K562 (cell line): Measurements from ENCODE around the gene CRB2. TPM values are rescaled to one million over a fixed set of nuclear protein-coding genes. Genes with fewer than 3 reads are reported as not detected.
A peak's percentile ranks its signal among the peaks of the same experiment; 100 is the strongest.

Experiments
- ARID1B ChIP-seq: fragments of 450-650 bp; IDR thresholded peaks from 2 replicates; pipeline ENCODE4 v1.6.1; 2016; ENCODE audit warnings: antibody characterized with exemption, mild to moderate bottlenecking, inconsistent platforms
- ARNT ChIP-seq, 2 experiments: fragments of 450-650 bp; IDR thresholded peaks; 2 replicates each; pipeline ENCODE4 v1.6.1; 2016; ENCODE audit warnings: mild to moderate bottlenecking in 1 of 2
- ASH1L ChIP-seq: fragments of 450-650 bp; IDR thresholded peaks from 2 replicates; pipeline ENCODE4 v1.6.1; 2018; ENCODE audit warnings: borderline replicate concordance, mild to moderate bottlenecking, low read depth; ENCODE audit not compliant: partially characterized antibody
- ATF7 ChIP-seq: fragments of 450-650 bp; IDR thresholded peaks from 2 replicates; pipeline ENCODE4 v1.7.1; 2014; ENCODE audit warnings: mild to moderate bottlenecking, moderate library complexity
- CBX1 ChIP-seq: sonication (generic); IDR thresholded peaks from 2 replicates; pipeline ENCODE4 v1.6.1; 2016; ENCODE audit warnings: antibody characterized with exemption, low read depth, mild to moderate bottlenecking
- CEBPG ChIP-seq, 3 experiments: fragments of 200-800 bp in 1 of 3; sonication (Bioruptor generic) in 1 of 3; sonication (generic) in 1 of 3; formaldehyde crosslinking in 1 of 3; IDR thresholded peaks in 2 of 3; conservative IDR thresholded peaks in 1 of 3; 2 replicates each; pipeline versions ENCODE4 v1.6.1 to v1.8.0; 2016 to 2022; ENCODE audit warnings: missing compliant biosample characterization in 2 of 3, missing genetic modification characterization in 2 of 3, mild to moderate bottlenecking in 1 of 3, missing genetic modification reagents in 1 of 3
- CTCFL ChIP-seq: IDR thresholded peaks from 2 replicates; pipeline ENCODE4 v1.6.1; 2011; ENCODE audit warnings: borderline replicate concordance, low read depth, mild to moderate bottlenecking, moderate library complexity, low read length; ENCODE audit not compliant: insufficient read depth, poor library complexity, severe bottlenecking
- EP300 ChIP-seq: IDR thresholded peaks from 2 replicates; pipeline ENCODE4 v1.6.1; 2012; ENCODE audit warnings: low read length, improper control_type of control experiment
- HOMEZ ChIP-seq: fragments of 250-450 bp; sonication (Bioruptor Pico); IDR thresholded peaks from 2 replicates; pipeline ENCODE4 v1.4.0; 2020; ENCODE audit warnings: mild to moderate bottlenecking, moderate library complexity
- IFI16 ChIP-seq: fragments of 250-450 bp; sonication (Bioruptor Pico); IDR thresholded peaks from 2 replicates; pipeline ENCODE4 v2.1.2; 2022; ENCODE audit warnings: mild to moderate bottlenecking, inconsistent platforms
- NCOA2 ChIP-seq, 2 experiments: fragments of 450-650 bp; IDR thresholded peaks; 2 replicates each; pipeline ENCODE4 v1.6.1; 2018; ENCODE audit warnings: mild to moderate bottlenecking in 2 of 2, moderate library complexity in 1 of 2; ENCODE audit not compliant: partially characterized antibody in 2 of 2
- PHF20 ChIP-seq: fragments of 450-650 bp; IDR thresholded peaks from 2 replicates; pipeline ENCODE4 v1.6.1; 2018; ENCODE audit not compliant: partially characterized antibody
- RBM39 ChIP-seq: fragments of 200-400 bp; formaldehyde crosslinking; optimal IDR thresholded peaks from 2 replicates; pipeline ENCODE3; 2018; ENCODE audit warnings: low read depth, low read length
- SMAD3 ChIP-seq: fragments of 450-650 bp; formaldehyde crosslinking; conservative IDR thresholded peaks from 2 replicates; pipeline ENCODE4 v1.4.0; 2020; ENCODE audit warnings: mild to moderate bottlenecking
- SNIP1 ChIP-seq: fragments of 450-650 bp; IDR thresholded peaks from 2 replicates; pipeline ENCODE4 v1.7.1; 2017; ENCODE audit warnings: low read depth, mild to moderate bottlenecking
- SUPT5H ChIP-seq: fragments of 450-650 bp; IDR thresholded peaks from 2 replicates; pipeline ENCODE4 v1.6.1; 2016
- TFAP4 ChIP-seq: sonication (generic); formaldehyde crosslinking; IDR thresholded peaks from 2 replicates; pipeline ENCODE4 v1.8.0; 2022; ENCODE audit warnings: missing genetic modification reagents, mild to moderate bottlenecking, moderate library complexity, borderline replicate concordance
- ZBTB1 ChIP-seq: sonication (generic); formaldehyde crosslinking; IDR thresholded peaks from 2 replicates; pipeline ENCODE4 v1.8.1; 2023; ENCODE audit warnings: missing genetic modification reagents, low read depth, mild to moderate bottlenecking, borderline replicate concordance
- ZBTB2 ChIP-seq: fragments of 450-650 bp; IDR thresholded peaks from 2 replicates; pipeline ENCODE4 v1.6.1; 2016; ENCODE audit warnings: antibody characterized with exemption
- ZEB2 ChIP-seq: fragments of 450-650 bp; IDR thresholded peaks from 2 replicates; pipeline ENCODE4 v1.6.1; 2016
- ZNF134 ChIP-seq: fragments of 250-450 bp; sonication (Bioruptor Pico); conservative IDR thresholded peaks from 2 replicates; pipeline ENCODE4 v1.4.0; 2020
- ZNF23 ChIP-seq: fragments of 250-450 bp; sonication (Bioruptor Pico); IDR thresholded peaks from 2 replicates; pipeline ENCODE4 v1.4.0; 2020; ENCODE audit warnings: mild to moderate bottlenecking
- ZNF354B ChIP-seq: fragments of 250-450 bp; sonication (Bioruptor Pico); IDR thresholded peaks from 2 replicates; pipeline ENCODE4 v1.4.0; 2020
- ZNF778 ChIP-seq: fragments of 450-650 bp; formaldehyde crosslinking; IDR thresholded peaks from 2 replicates; pipeline ENCODE4 v1.4.0; 2020; ENCODE audit warnings: mild to moderate bottlenecking, moderate library complexity
- polyA plus RNA-seq, 8 experiments: library from polyadenylated mRNA; depleted of rRNA in 4 of 8; stranded (reverse) in 5 of 8; unstranded in 3 of 8; fragments of >200 nt; fragmentation: Nextera tagmentation in 2 of 8; fragmentation: Illumina TruSeq in 1 of 8; extraction: Ambion mirVana in 2 of 8; extraction: Trizol in 1 of 8; gene quantifications; 2 replicates each; pipeline versions ENCODE4 v1.2.1 to v1.2.3, GENCODE V29; 2011 to 2014; ENCODE audit warnings: inconsistent platforms in 1 of 8, missing spikeins in 1 of 8
- total RNA-seq, 7 experiments: library from RNA; depleted of rRNA in 6 of 7; stranded (reverse); fragments of >200 nt in 6 of 7; fragmentation: Illumina TruSeq in 2 of 7; extraction: Trizol in 2 of 7; gene quantifications; 2 replicates each; pipeline versions ENCODE4 v1.2.1 to v1.2.3, GENCODE V29; 2011 to 2021; ENCODE audit warnings: low replicate concordance in 1 of 7

CRB2 gene
- total and polyA plus RNA-seq, 9 of the 15 experiments (the other 6 are each of a cell fraction or from before 2014, with no cell fraction given) = 0.13 to 1.2 (median 0.25) TPM; not detected in 2

GRCh38 chr9:123347289-123348060, 8.5 kb upstream of the CRB2 start (continued):
- TF ChIP-seq TFAP4 (no peak), HOMEZ (CRISPR knock-in tag) (no peak), RBM39 (no peak), ZEB2 (no peak; the same call in 1 of the 2 replicates), NCOA2 (IDR thresholded peaks at IDR 0.05; ENCODE audit: partially characterized antibody in 2 of 2) (no peak), ATF7 (no peak), CBX1 (0 out of 2 replicates have a peak, but pooled peaks have one; percentile 55), ZNF23 (CRISPR knock-in tag) (no peak), ARNT (IDR thresholded peaks at IDR 0.05) (no peak), CEBPG (CRISPR knock-in tag; IDR thresholded peaks at IDR 0.05) (no peak), CEBPG (tag; conservative IDR thresholded peaks at IDR 0.05 in 1 of 2, IDR thresholded peaks at IDR 0.05 in 1 of 2) (no peak), PHF20 (peak; percentile 61), ARID1B (no peak), SMAD3 (CRISPR knock-in tag) (no peak), ZBTB1 (no peak), IFI16 (CRISPR knock-in tag) (no peak), ZNF778 (CRISPR knock-in tag) (no peak), EP300 (no peak), CTCFL (no peak), ZBTB2 (no peak), ZNF134 (CRISPR knock-in tag) (no peak), ZNF354B (no peak), ASH1L (no peak), SUPT5H (no peak), SNIP1 (no peak)
